Panc1 (cell line): Measurements from ENCODE around the gene ZNF292. TPM values are rescaled to one million over a fixed set of nuclear protein-coding genes. Genes with fewer than 3 reads are reported as not detected.

Experiments
- ATAC-seq: fragments of 200-7000 bp; cut with Tn5 transposase; 2 replicates; pipeline ENCODE4 v1.9.1; 2020; ENCODE audit warnings: mild to moderate bottlenecking, moderate library complexity
- BruUV-seq: library from RNA; stranded (reverse); fragments of 400-500 nt; replicated peaks from 2 replicates; lab custom pipeline; 2021; lab: Mats Ljungman, UMichigan
- CTCF ChIA-PET: fragments of 300-600 bp; sonication (Branson Sonifier 250); formaldehyde crosslinking; loops from one replicate; lab custom pipeline; 2022; ENCODE audit warnings: antibody characterized with exemption; lab: Charles Lee
- POLR2A ChIA-PET: fragments of 300-600 bp; sonication (Branson Sonifier 250); formaldehyde crosslinking; loops from one replicate; lab custom pipeline; 2022; ENCODE audit warnings: antibody characterized with exemption; lab: Charles Lee
- DNase-seq: peaks from one replicate; pipeline ENCODE4 v3.0.0-alpha.2; 2010; ENCODE audit warnings: low read depth, low spot score
- H3K27ac ChIP-seq: 2 replicates; pipeline ENCODE4 v1.5.1; 2011; ENCODE audit warnings: mild to moderate bottlenecking, low read length, inconsistent platforms
- H3K27me3 ChIP-seq: fragments of 200-500 bp; sonication (Bioruptor generic); 2 replicates; pipeline ENCODE4 v1.6.0; 2014; ENCODE audit warnings: low read length, inconsistent platforms; ENCODE audit not compliant: control insufficient read depth, insufficient read depth
- H3K36me3 ChIP-seq: fragments of 200-500 bp; sonication (Bioruptor generic); 2 replicates; pipeline ENCODE4 v1.5.1; 2014; ENCODE audit warnings: inconsistent platforms, mild to moderate bottlenecking, low read length, moderate library complexity; ENCODE audit not compliant: control insufficient read depth, insufficient read depth
- H3K4me1 ChIP-seq: 2 replicates; pipeline ENCODE4 v1.5.1; 2011; ENCODE audit warnings: inconsistent platforms, mild to moderate bottlenecking, low read length, moderate library complexity; ENCODE audit not compliant: control insufficient read depth, insufficient read depth
- H3K4me3 ChIP-seq, 2 experiments: 2 replicates each; pipeline ENCODE4 v1.5.1; 2011 to 2012; ENCODE audit warnings: low read depth in 2 of 2, low read length in 2 of 2, mild to moderate bottlenecking in 2 of 2, inconsistent platforms in 1 of 2, moderate library complexity in 1 of 2
- H3K9me3 ChIP-seq: fragments of 200-500 bp; sonication (Bioruptor generic); 2 replicates; pipeline ENCODE4 v1.5.1; 2014; ENCODE audit warnings: low read depth, mild to moderate bottlenecking, inconsistent platforms, low read length, moderate library complexity; ENCODE audit not compliant: control insufficient read depth, insufficient read depth
- POLR2AphosphoS5 ChIP-seq: IDR thresholded peaks from 2 replicates; pipeline ENCODE4 v1.6.1; 2012; ENCODE audit warnings: mild to moderate bottlenecking, low read depth, low read length, moderate library complexity
- SIN3A ChIP-seq: IDR thresholded peaks from 2 replicates; pipeline ENCODE4 v1.6.1; 2012; ENCODE audit warnings: low read depth, mild to moderate bottlenecking, low read length, moderate library complexity, borderline replicate concordance; ENCODE audit not compliant: insufficient read depth
- TCF7L2 ChIP-seq: IDR thresholded peaks from 2 replicates; pipeline ENCODE4 v1.6.1; 2011; ENCODE audit warnings: mild to moderate bottlenecking, low read depth, low read length, inconsistent platforms
- in situ Hi-C: cut with HindIII; loops from 2 replicates; pipeline ENCODE4 v1.10.0; 2016; ENCODE audit warnings: low sequenced_read_pairs, low pct_unique_long_range_greater_than_20kb
- intact Hi-C: fragments of 100-400 bp; cut with micrococcal nuclease; formaldehyde crosslinking; loops from one replicate; pipeline ENCODE4 v1.10.0; 2022; ENCODE audit not compliant: unreplicated experiment
- total RNA-seq: library from RNA; stranded (reverse); gene quantifications from one replicate; pipeline ENCODE4 v1.2.1, GENCODE V29; 2021; ENCODE audit not compliant: unreplicated experiment
- TF ChIP-seq, protein P1 (sequence below): fragments of 450-650 bp; IDR thresholded peaks from 2 replicates; pipeline ENCODE4 v1.5.1; 2017; ENCODE audit warnings: mild to moderate bottlenecking
- TF ChIP-seq, protein P2 (sequence below), 2 experiments: IDR thresholded peaks; 2 replicates each; pipeline ENCODE4 v1.6.1; 2011 to 2012; ENCODE audit warnings: low read depth in 2 of 2, control low read depth in 1 of 2, low read length in 1 of 2, mild to moderate bottlenecking in 1 of 2, moderate library complexity in 1 of 2; ENCODE audit not compliant: insufficient read depth in 1 of 2

The ZNF292 gene
- total RNA-seq, 1 experiment from 2014 or later, result 38.2 TPM

DNA sequence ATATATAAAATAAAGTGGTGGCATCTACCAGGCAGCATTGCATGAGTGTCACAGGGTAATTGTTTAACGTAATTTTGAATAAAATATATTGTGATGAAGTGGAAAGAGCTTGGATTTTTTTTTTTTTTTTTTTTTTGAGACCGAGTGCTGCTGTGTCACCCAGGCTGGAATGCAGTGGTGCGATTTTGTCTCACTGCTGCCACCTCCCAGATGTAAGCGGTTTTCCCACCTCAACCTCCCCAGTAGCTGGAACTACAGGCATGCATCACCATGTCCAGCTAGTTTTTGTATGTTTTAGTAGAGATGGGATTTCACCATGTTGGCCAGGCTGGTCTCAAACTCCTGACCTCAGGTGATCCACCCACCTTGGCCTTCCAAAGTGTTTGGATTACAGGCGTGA is 85.9 kb downstream of the ZNF292 start:
- intact Hi-C loops, result loop anchor here (10.0 kb wide), 1 partner anchor 167 kb away; no protein-coding TSS in a partner anchor
- ATAC-seq, result no peak

DNA sequence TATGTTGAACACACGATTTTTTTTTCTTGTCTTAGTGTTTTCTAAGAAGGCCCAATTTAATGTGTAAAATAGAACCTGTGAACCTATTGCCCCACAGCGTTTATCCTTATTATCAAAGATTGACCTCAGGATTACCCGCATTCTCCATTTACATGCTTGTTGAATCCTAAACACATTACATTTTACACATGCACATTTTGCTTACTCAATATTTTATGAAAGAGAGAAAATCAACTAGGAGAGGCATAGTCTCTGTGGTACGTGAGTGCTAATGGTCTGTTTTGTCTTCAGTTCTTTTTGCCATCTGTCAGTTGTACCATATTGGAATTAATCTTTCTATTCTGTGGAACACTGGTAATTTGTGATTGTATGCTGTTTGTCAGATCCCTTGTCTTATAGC is 86.9 kb downstream of the ZNF292 start:
- TF ChIP-seq, protein P1, sequence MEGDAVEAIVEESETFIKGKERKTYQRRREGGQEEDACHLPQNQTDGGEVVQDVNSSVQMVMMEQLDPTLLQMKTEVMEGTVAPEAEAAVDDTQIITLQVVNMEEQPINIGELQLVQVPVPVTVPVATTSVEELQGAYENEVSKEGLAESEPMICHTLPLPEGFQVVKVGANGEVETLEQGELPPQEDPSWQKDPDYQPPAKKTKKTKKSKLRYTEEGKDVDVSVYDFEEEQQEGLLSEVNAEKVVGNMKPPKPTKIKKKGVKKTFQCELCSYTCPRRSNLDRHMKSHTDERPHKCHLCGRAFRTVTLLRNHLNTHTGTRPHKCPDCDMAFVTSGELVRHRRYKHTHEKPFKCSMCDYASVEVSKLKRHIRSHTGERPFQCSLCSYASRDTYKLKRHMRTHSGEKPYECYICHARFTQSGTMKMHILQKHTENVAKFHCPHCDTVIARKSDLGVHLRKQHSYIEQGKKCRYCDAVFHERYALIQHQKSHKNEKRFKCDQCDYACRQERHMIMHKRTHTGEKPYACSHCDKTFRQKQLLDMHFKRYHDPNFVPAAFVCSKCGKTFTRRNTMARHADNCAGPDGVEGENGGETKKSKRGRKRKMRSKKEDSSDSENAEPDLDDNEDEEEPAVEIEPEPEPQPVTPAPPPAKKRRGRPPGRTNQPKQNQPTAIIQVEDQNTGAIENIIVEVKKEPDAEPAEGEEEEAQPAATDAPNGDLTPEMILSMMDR, result no peak
- TF ChIP-seq POLR2AphosphoS5 (no peak), TCF7L2 (no peak), SIN3A (no peak)
- TF ChIP-seq, protein P2, sequence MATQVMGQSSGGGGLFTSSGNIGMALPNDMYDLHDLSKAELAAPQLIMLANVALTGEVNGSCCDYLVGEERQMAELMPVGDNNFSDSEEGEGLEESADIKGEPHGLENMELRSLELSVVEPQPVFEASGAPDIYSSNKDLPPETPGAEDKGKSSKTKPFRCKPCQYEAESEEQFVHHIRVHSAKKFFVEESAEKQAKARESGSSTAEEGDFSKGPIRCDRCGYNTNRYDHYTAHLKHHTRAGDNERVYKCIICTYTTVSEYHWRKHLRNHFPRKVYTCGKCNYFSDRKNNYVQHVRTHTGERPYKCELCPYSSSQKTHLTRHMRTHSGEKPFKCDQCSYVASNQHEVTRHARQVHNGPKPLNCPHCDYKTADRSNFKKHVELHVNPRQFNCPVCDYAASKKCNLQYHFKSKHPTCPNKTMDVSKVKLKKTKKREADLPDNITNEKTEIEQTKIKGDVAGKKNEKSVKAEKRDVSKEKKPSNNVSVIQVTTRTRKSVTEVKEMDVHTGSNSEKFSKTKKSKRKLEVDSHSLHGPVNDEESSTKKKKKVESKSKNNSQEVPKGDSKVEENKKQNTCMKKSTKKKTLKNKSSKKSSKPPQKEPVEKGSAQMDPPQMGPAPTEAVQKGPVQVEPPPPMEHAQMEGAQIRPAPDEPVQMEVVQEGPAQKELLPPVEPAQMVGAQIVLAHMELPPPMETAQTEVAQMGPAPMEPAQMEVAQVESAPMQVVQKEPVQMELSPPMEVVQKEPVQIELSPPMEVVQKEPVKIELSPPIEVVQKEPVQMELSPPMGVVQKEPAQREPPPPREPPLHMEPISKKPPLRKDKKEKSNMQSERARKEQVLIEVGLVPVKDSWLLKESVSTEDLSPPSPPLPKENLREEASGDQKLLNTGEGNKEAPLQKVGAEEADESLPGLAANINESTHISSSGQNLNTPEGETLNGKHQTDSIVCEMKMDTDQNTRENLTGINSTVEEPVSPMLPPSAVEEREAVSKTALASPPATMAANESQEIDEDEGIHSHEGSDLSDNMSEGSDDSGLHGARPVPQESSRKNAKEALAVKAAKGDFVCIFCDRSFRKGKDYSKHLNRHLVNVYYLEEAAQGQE (IDR thresholded peaks at IDR 0.05; ENCODE audit: insufficient read depth in 1 of 2, low read depth in 2 of 2, low read length in 1 of 2), result no peak
- ATAC-seq, result no peak
- CTCF ChIA-PET, result no interaction called here
- H3K27me3 ChIP-seq, result no peaks in the 10 kb centered on the region
- POLR2A ChIA-PET, result no interaction called here
- no peaks in the 10 kb centered on the region for H3K4me1 ChIP-seq
- in situ Hi-C loops, result no loop called here
- intact Hi-C loops, result loop anchor here (10.0 kb wide), 1 partner anchor 168 kb away; no protein-coding TSS in a partner anchor
- no peaks in the 10 kb centered on the region for H3K9me3 ChIP-seq
- H3K4me3 ChIP-seq, result no peak overlapping the region
- BruUV-seq, result no TSS peak
- no peak overlapping the region for H3K27ac ChIP-seq
- peaks cover 17% of the 10 kb centered on the region for H3K36me3 ChIP-seq
- no peak for DNase-seq

More for the DNA sequence above, 85.9 kb downstream of the ZNF292 start:
- H3K27me3 ChIP-seq, result no peaks in the 10 kb centered on the region
- no peak for DNase-seq
- ChIA-PET CTCF (no interaction called here), POLR2A (no interaction called here)
- no peak for TF ChIP-seq POLR2AphosphoS5
- no peak for TF ChIP-seq SIN3A
- TF ChIP-seq, protein P2 (IDR thresholded peaks at IDR 0.05; ENCODE audit: insufficient read depth in 1 of 2, low read depth in 2 of 2, low read length in 1 of 2), result no peak
- TF ChIP-seq TCF7L2, result no peak
- TF ChIP-seq, protein P1, result no peak
- no peak overlapping the region for H3K27ac ChIP-seq
- H3K4me1 ChIP-seq, result no peaks in the 10 kb centered on the region
- peaks cover 17% of the 10 kb centered on the region for H3K36me3 ChIP-seq
- in situ Hi-C loops, result no loop called here
- BruUV-seq, result no TSS peak
- H3K9me3 ChIP-seq, result no peaks in the 10 kb centered on the region
- no peak overlapping the region for H3K4me3 ChIP-seq
